Activated CD4-positive, alpha-beta T cell treated with anti-CD3 and anti-CD28 coated beads for 4 hours (primary cell): ENCODE measurements around the gene GLS.

Source experiments
- DNase-seq, 2 donors: peaks; one replicate each; pipeline ENCODE4 v3.0.0-alpha.2; 2020

GLS gene

DNA sequence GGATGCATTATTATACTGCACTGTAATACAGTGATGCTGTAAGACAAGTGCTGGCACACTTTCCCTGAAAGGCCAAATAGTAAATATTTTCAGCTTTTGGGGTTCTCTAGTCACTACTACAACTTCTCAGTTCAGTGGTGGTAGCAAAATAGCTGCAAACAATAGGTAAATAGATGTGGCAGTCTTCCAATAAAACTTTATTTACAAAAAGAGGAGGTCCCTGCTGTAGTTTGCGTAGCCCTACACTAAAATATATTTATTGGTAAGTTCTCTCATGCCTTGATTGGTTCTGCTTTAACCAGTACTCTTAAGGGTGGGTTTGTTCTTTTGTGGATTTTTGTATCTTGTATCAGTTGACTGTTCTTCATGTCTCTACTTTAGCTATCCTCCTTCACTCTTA, 7.8 kb downstream of the GLS start:
- no peak for DNase-seq

GRCh38 chr2:190889175-190889943, 8.7 kb downstream of the GLS start:
- no peak for DNase-seq

DNA sequence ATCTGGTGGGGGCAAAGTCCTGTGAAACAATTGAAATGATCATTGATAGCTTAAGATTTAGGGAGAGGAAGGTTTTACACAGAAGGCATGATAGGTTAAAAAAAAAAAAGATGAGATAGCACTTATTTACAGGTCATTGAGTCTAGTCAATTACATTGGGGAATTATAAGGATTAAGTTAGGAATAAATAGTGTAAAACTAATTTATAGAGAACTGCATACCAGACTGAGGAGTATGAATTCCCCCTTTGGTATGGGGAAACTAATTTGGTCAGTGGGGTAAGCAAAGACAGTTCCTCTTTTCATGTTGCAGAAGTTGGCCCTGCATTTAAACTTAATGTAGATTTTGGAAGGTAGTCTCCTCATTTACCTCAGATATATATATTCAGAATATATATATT, 10.8 kb downstream of the GLS start:
- no peak for DNase-seq

DNA sequence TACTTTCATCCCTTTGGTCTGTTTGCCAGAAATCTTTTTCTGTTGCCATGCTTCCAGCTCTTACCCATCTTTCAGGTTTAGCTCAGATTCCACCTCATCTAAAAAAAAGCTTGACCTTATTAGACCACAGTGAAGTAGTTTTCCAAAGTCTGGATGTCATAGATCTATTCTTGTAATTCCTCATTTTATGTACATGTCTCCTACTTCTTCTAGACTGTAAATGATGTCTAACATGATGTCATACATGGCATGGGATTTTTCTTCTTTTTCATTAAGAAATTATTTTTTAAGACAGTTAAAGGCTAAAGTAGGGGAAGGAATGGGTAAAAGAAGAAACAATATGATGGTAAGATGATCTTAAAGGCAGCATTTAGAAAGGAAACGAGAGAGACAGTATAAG, 11.3 kb downstream of the GLS start:
- DNase-seq: no peak

- DNase-seq: no peak
Observed at GRCh38 chr2:190893157-190893556, 12.5 kb downstream of the GLS start.

- DNase-seq: no peak
Observed at GRCh38 chr2:190896477-190896876, 15.9 kb downstream of the GLS start.

GRCh38 chr2:190903693-190904450, 23.3 kb downstream of the GLS start:
- no peak for DNase-seq

DNA sequence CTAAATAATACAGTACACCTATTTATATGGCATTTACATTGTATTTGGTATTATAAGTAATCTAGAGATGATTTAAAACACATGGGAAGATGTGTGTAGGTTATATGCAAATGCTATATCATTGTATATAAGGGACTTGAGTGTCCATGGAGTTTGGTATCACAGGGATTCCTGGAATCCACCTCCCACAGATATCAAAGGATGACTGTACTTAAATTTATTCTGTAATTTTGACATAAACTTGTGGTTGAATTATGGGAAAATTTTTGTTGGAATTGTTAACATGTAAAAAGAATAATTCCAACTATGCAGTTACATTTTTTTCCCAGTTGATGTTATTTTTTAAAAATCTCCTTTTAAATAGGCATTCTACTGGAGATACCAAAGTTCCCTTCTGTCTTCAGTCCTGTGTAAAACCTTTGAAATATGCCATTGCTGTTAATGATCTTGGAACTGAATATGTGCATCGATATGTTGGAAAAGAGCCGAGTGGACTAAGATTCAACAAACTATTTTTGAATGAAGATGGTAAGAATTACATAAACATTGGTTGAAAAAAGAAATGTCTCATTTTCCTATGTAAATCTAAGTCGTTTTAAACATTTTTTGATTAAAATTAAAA, 24.1 kb downstream of the GLS start:
- DNase-seq: no peak

DNA sequence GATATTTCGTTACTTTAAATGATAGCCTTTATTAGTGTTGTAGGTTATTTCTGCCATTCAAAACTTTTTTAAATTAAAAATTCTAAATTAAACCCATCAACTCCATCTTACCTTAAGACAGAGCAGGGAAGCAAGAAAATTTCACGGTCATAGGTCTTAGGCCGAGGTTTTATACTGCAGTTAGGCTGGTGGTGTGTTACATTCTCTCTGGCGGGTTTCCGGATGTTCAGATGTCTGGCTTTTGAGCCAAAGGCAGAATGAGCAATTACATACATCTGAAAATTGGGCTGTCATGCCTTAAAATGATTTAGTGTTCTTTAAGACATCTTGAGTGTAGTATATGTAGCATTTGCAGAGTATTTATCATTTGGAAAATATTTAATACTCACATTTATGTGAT, 27.9 kb downstream of the GLS start:
- no peak for DNase-seq

- no peak for DNase-seq
Observed at GRCh38 chr2:190909680-190910079, 29.1 kb downstream of the GLS start.

DNA sequence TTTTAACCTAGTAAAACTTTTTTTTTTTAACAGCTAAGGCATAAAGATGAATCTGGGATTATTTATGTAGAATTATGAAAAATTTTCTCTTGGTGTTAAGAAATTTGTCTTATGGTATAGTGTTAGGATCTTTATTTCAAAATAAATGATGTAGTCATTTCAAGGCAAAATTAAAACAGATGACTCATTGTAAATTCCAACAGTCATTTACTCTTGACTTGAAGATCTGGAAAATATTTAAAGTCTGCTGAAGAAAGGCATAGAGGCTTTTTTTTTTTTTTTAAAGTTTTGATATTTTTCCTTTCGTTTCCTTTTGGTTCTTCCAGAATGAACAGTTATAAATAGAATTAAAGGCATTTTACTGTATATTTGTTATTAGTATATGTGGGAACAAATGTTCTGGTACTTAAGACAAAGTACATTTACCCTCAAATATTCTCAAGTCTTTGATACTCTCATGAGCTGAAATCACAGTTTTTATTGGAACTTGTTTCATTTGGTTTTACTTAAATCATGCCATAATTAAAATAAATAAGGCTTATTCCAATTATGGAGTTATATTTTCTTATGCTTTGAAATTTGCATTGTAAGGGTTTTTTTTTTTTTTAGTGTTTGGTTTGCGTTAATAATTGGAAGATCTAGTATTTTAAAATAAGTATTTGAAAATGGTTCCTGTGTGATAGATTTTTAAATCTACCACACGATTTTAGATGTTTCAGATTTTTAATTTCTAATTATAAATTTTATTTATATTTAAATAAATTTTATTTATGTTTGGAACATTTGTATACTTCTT, 29.9 kb downstream of the GLS start:
- no peak for DNase-seq

DNA sequence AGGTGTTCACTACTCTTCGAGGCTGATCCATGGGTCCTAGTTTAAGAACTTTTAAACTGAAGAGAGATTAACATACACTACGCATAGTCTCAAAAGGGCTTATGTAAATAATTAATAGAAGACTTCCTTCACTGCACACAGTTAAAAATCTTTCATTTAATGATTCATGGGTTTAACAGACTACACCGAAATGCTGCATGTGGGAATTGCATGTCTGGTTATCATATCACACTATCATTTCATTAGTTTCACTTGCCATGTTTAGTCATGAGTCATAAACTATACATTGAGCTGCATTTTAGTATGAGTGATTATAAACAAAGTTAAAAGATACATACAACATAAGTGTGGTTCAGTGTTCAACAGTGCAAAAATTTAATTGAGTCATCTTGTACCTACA, 31.2 kb downstream of the GLS start:
- no peak for DNase-seq

- DNase-seq: no peak
Observed at GRCh38 chr2:190912726-190913125, 32.1 kb downstream of the GLS start.

DNA sequence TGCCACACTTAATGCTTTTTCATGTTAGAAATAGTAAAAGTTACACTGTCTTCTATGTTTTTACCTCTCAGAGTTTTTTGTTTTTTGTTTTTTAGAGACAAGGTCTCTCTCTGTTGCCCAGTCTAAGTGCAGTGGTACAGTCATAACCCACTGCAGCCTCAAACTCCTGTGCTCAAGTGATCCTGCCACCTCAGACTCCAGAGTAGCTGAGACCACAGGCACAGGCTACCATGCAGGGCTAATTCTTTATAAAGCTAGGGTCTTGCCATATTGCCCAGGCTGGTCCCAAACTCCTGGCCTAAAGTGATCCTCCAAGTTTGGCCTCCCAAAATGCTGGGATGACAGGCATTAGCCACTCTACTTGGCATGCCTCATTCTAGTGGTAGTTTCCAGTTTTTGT, 33.1 kb downstream of the GLS start:
- DNase-seq: no peak

GRCh38 chr2:190916829-190917228, 36.2 kb downstream of the GLS start:
- no peak for DNase-seq

- DNase-seq: no peak
Observed at GRCh38 chr2:190920085-190920484, 39.5 kb downstream of the GLS start.

GRCh38 chr2:190922376-190922775, 41.8 kb downstream of the GLS start:
- no peak for DNase-seq

- no peak for DNase-seq
Observed at GRCh38 chr2:190927301-190927700, 46.7 kb downstream of the GLS start.

GRCh38 chr2:190929919-190930318, 49.3 kb downstream of the GLS start:
- DNase-seq: no peak

DNA sequence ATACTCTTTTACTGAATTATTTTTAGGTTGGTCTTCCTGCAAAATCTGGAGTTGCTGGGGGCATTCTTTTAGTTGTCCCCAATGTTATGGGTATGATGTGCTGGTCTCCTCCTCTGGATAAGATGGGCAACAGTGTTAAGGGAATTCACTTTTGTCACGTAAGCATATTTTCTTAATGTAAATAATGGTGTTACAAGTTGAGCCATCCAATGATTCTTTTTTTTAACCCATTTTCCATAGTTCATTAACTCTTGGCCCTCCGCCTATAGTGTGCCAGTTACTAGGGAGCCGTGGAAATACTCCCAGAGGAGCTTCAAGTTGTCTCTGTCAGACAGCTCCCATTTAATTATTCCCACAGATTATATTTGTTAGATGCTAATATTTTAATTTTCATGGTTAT, 49.8 kb downstream of the GLS start:
- no peak for DNase-seq

- no peak for DNase-seq
Observed at GRCh38 chr2:190932514-190932913, 51.9 kb downstream of the GLS start.

- no peak for DNase-seq
Observed at GRCh38 chr2:190933361-190933760, 52.7 kb downstream of the GLS start.

DNA sequence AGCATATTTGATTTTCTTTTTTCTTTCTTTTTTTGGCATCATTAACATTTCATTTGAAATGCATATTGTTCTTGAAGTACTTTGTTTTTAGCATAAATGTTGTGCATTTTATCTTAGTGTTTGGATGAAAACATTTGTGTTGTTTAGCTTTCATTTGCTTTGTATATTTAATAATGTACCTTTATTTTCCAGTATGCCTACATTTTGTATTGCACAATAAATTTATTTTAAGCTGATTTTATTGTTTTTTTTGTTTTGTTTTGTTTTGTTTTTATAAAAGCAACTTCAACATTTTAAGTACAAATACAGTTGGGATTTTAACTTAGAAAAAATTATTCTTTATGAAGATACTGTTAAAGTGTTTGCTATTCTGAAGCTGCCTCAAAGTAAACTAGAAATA, 54.4 kb downstream of the GLS start:
- no peak for DNase-seq
